ENCODE results near the gene DYTN. TPM values are rescaled to one million over a fixed set of nuclear protein-coding genes. Genes with fewer than 3 reads are reported as not detected.

Gene DYTN
- total and polyA plus RNA-seq, 2 donors (not counting 3 experiments of a cell fraction or from before 2014, with no cell fraction given) = 0.06 to 0.62 TPM

- DNase-seq (ENCODE audit: low read depth, low spot score) = no peak
- no TSS peak for BruUV-seq (replicated peaks)
These were observed 15.1 kb upstream of the DYTN start for GRCh38 chr2:206733341-206733740.

More at GRCh38 chr2:206733341-206733740, 15.1 kb upstream of the DYTN start:
- H3K27ac ChIP-seq (ENCODE audit: insufficient read depth, low read depth, low read length) = no peak overlapping the region
- no peak overlapping the region for H3K4me2 ChIP-seq (ENCODE audit: insufficient read depth, low read length)
- H2AFZ ChIP-seq (ENCODE audit: low read depth, low read length) = no peak overlapping the region
- H3K36me3 ChIP-seq (ENCODE audit: control insufficient read depth in 2 of 2, extremely low read depth in 1 of 2, insufficient read depth in 2 of 2, low read length in 2 of 2) = no peaks in the 10 kb centered on the region
- ChIA-PET POLR2A (no interaction called here), CTCF (no interaction called here)
- H3K9me1 ChIP-seq (replicated peaks; ENCODE audit: control insufficient read depth, extremely low read depth, insufficient read depth, low read length) = no peaks in the 10 kb centered on the region
- no peaks in the 10 kb centered on the region for H3K79me2 ChIP-seq (ENCODE audit: control insufficient read depth, insufficient read depth, low read length)
- no peaks in the 10 kb centered on the region for H3K4me1 ChIP-seq (ENCODE audit: control insufficient read depth, extremely low read depth, insufficient read depth, low read length)
- intact Hi-C loops (cut with micrococcal nuclease) = no loop called here
- TF ChIP-seq MAX (IDR thresholded peaks at IDR 0.05; ENCODE audit: insufficient read depth, insufficient read length) (no peak), GATA2 (IDR thresholded peaks at IDR 0.05; ENCODE audit: insufficient read depth, insufficient read length, low read depth, low read length) (no peak), EZH2 (IDR thresholded peaks at IDR 0.05; ENCODE audit: borderline replicate concordance, low read depth, low read length, severe bottlenecking) (no peak), FOS (IDR thresholded peaks at IDR 0.05; ENCODE audit: borderline replicate concordance, insufficient read depth, low read length) (no peak), JUN (IDR thresholded peaks at IDR 0.05; ENCODE audit: borderline replicate concordance, insufficient read depth, insufficient read length, low read depth) (no peak), POLR2AphosphoS5 (IDR thresholded peaks at IDR 0.05; ENCODE audit: insufficient read depth, low read depth, low read length) (no peak), MYC (IDR thresholded peaks at IDR 0.05; ENCODE audit: low read depth, low read length) (no peak), POLR2A (IDR thresholded peaks at IDR 0.05; ENCODE audit: low read depth, low read length) (no peak)
- TF ChIP-seq, protein P1, sequence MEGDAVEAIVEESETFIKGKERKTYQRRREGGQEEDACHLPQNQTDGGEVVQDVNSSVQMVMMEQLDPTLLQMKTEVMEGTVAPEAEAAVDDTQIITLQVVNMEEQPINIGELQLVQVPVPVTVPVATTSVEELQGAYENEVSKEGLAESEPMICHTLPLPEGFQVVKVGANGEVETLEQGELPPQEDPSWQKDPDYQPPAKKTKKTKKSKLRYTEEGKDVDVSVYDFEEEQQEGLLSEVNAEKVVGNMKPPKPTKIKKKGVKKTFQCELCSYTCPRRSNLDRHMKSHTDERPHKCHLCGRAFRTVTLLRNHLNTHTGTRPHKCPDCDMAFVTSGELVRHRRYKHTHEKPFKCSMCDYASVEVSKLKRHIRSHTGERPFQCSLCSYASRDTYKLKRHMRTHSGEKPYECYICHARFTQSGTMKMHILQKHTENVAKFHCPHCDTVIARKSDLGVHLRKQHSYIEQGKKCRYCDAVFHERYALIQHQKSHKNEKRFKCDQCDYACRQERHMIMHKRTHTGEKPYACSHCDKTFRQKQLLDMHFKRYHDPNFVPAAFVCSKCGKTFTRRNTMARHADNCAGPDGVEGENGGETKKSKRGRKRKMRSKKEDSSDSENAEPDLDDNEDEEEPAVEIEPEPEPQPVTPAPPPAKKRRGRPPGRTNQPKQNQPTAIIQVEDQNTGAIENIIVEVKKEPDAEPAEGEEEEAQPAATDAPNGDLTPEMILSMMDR (IDR thresholded peaks at IDR 0.05; ENCODE audit: extremely low read depth in 1 of 2, insufficient read depth in 1 of 2, low read depth in 1 of 2, low read length in 2 of 2) = no peak
- no peak overlapping the region for H3K4me3 ChIP-seq (replicated peaks in 1 of 3; ENCODE audit: insufficient read depth in 1 of 3, low read depth in 1 of 3, low read length in 3 of 3)
- peaks cover 0 to 4% of the 10 kb centered on the region in 2 experiments for H3K27me3 ChIP-seq (ENCODE audit: control insufficient read depth in 2 of 2, insufficient read depth in 2 of 2, low read length in 2 of 2)
- H4K20me1 ChIP-seq (replicated peaks; ENCODE audit: control insufficient read depth, extremely low read depth, insufficient read depth, low read length) = no peaks in the 10 kb centered on the region
- no peak overlapping the region for H3K9ac ChIP-seq (replicated peaks; ENCODE audit: extremely low read depth, insufficient read depth, low read length)
- dilution Hi-C loops (cut with MboI; ENCODE audit: extremely low pct_ligation_motif_present, low sequenced_read_pairs) = no loop called here
- FAIRE-seq = no peak
- H3K9me3 ChIP-seq (replicated peaks; ENCODE audit: control insufficient read depth, insufficient read depth, low read length) = no peaks in the 10 kb centered on the region

Measured in endothelial cell of umbilical vein (primary cell).